SK-N-SH treated with all-trans-retinoic acid at 6 μM for 48 hours (cell line): ENCODE data around the gene PFAS.

ENCODE experiments used
- ATAC-seq: fragments of 200-7000 bp; cut with Tn5 transposase; 3 replicates; pipeline ENCODE4 v1.9.1; 2020; ENCODE audit warnings: mild to moderate bottlenecking, moderate library complexity
- CSDC2 ChIP-seq: fragments of 250-450 bp; sonication (Bioruptor Pico); IDR thresholded peaks from 2 replicates; pipeline ENCODE4 v1.5.0; 2020; ENCODE audit warnings: mild to moderate bottlenecking, moderate library complexity
- CSRNP3 ChIP-seq: fragments of 250-450 bp; sonication (Bioruptor Pico); IDR thresholded peaks from 2 replicates; pipeline ENCODE4 v1.5.1; 2021; ENCODE audit warnings: mild to moderate bottlenecking, moderate library complexity
- ESRRG ChIP-seq: fragments of 250-450 bp; sonication (Bioruptor Pico); IDR thresholded peaks from 2 replicates; pipeline ENCODE4 v1.6.1; 2021; ENCODE audit warnings: mild to moderate bottlenecking
- GLIS3 ChIP-seq: fragments of 250-450 bp; sonication (Bioruptor Pico); IDR thresholded peaks from 2 replicates; pipeline ENCODE4 v1.5.0; 2020; ENCODE audit warnings: mild to moderate bottlenecking, moderate library complexity
- ISL1 ChIP-seq: fragments of 250-450 bp; sonication (Bioruptor Pico); IDR thresholded peaks from 2 replicates; pipeline ENCODE4 v2.1.2; 2022; ENCODE audit warnings: mild to moderate bottlenecking, moderate library complexity
- PATZ1 ChIP-seq: fragments of 250-450 bp; sonication (Bioruptor Pico); IDR thresholded peaks from 2 replicates; pipeline ENCODE4 v1.8.0; 2020; ENCODE audit warnings: mild to moderate bottlenecking, moderate library complexity, borderline replicate concordance
- POU6F1 ChIP-seq: fragments of 250-450 bp; sonication (Bioruptor Pico); IDR thresholded peaks from 2 replicates; pipeline ENCODE4 v1.8.0; 2021; ENCODE audit warnings: low read depth, mild to moderate bottlenecking, moderate library complexity, borderline replicate concordance
- SNAI2 ChIP-seq: fragments of 250-450 bp; sonication (Bioruptor Pico); IDR thresholded peaks from 2 replicates; pipeline ENCODE4 v1.5.0; 2020; ENCODE audit warnings: mild to moderate bottlenecking, moderate library complexity
- TCF4 ChIP-seq: fragments of 250-450 bp; sonication (Bioruptor Pico); IDR thresholded peaks from 2 replicates; pipeline ENCODE4 v1.8.0; 2021; ENCODE audit warnings: mild to moderate bottlenecking, moderate library complexity, borderline replicate concordance
- TOX ChIP-seq: fragments of 250-450 bp; sonication (Bioruptor Pico); IDR thresholded peaks from 2 replicates; pipeline ENCODE4 v1.8.0; 2021; ENCODE audit warnings: mild to moderate bottlenecking, moderate library complexity, borderline replicate concordance
- TSHZ2 ChIP-seq: fragments of 250-450 bp; sonication (Bioruptor Pico); IDR thresholded peaks from 2 replicates; pipeline ENCODE4 v1.5.0; 2020; ENCODE audit warnings: mild to moderate bottlenecking, moderate library complexity
- ZC3H10 ChIP-seq: fragments of 250-450 bp; sonication (Bioruptor Pico); IDR thresholded peaks from 2 replicates; pipeline ENCODE4 v1.5.1; 2021; ENCODE audit warnings: mild to moderate bottlenecking, moderate library complexity
- ZFP3 ChIP-seq: fragments of 250-450 bp; sonication (Bioruptor Pico); IDR thresholded peaks from 2 replicates; pipeline ENCODE4 v1.5.0; 2020; ENCODE audit warnings: mild to moderate bottlenecking, moderate library complexity
- ZFP30 ChIP-seq: fragments of 450-650 bp; formaldehyde crosslinking; IDR thresholded peaks from 2 replicates; pipeline ENCODE4 v1.5.0; 2022; ENCODE audit warnings: mild to moderate bottlenecking, moderate library complexity
- ZNF565 ChIP-seq: fragments of 450-650 bp; formaldehyde crosslinking; conservative IDR thresholded peaks from 2 replicates; pipeline ENCODE4 v1.5.0; 2020; ENCODE audit warnings: low read depth, mild to moderate bottlenecking, moderate library complexity
- ZNF70 ChIP-seq: fragments of 450-650 bp; formaldehyde crosslinking; IDR thresholded peaks from 2 replicates; pipeline ENCODE4 v1.5.0; 2020; ENCODE audit warnings: mild to moderate bottlenecking, moderate library complexity
- ZNF8 ChIP-seq: fragments of 450-650 bp; formaldehyde crosslinking; IDR thresholded peaks from 2 replicates; pipeline ENCODE4 v1.5.0; 2020; ENCODE audit warnings: mild to moderate bottlenecking, moderate library complexity

The PFAS gene

GRCh38 chr17:8289103-8289397 lies 40.0 kb downstream of the PFAS start:
- ATAC-seq: no peak; the same call in 2 of the 3 replicates
- no peak for TF ChIP-seq ZFP3 (CRISPR knock-in tag)
- TF ChIP-seq CSDC2: no peak
- TF ChIP-seq ZNF565: no peak
- TF ChIP-seq TSHZ2: no peak
- TF ChIP-seq ISL1: no peak
- TF ChIP-seq ZNF70 (CRISPR knock-in tag): no peak
- TF ChIP-seq SNAI2 (CRISPR knock-in tag): no peak
- no peak for TF ChIP-seq PATZ1 (CRISPR knock-in tag)
- TF ChIP-seq, all 23 proteins: peak for 0

GRCh38 chr17:8290043-8290442 lies 41.0 kb downstream of the PFAS start:
- ATAC-seq: no peak

GRCh38 chr17:8292639-8293395 lies 43.7 kb downstream of the PFAS start:
- TF ChIP-seq PATZ1 (CRISPR knock-in tag): no peak
- TF ChIP-seq TCF4 (CRISPR knock-in tag): no peak
- no peak for TF ChIP-seq ZNF70 (CRISPR knock-in tag)
- no peak for TF ChIP-seq CSDC2
- TF ChIP-seq POU6F1: no peak
- no peak for TF ChIP-seq TOX (CRISPR knock-in tag)
- TF ChIP-seq ZFP30 (CRISPR knock-in tag): no peak
- TF ChIP-seq SNAI2 (CRISPR knock-in tag): no peak
- no peak for ATAC-seq

More at GRCh38 chr17:8290043-8290442, 41.0 kb downstream of the PFAS start:
- TF ChIP-seq GLIS3 (CRISPR knock-in tag): no peak
- no peak for TF ChIP-seq ZNF70 (CRISPR knock-in tag)
- no peak for TF ChIP-seq SNAI2 (CRISPR knock-in tag)

GRCh38 chr17:8294361-8294760 lies 45.3 kb downstream of the PFAS start:
- no peak for ATAC-seq
- TF ChIP-seq ZC3H10 (CRISPR knock-in tag) (no peak), ESRRG (no peak), ISL1 (no peak), TSHZ2 (no peak), ZNF8 (no peak), CSRNP3 (CRISPR knock-in tag) (no peak), TOX (CRISPR knock-in tag) (no peak), ZFP3 (CRISPR knock-in tag) (no peak), GLIS3 (CRISPR knock-in tag) (no peak)
